SK-N-SH (cell line): ENCODE measurements around the gene SEC31B. TPM values are rescaled to one million over a fixed set of nuclear protein-coding genes. Genes with fewer than 3 reads are reported as not detected.

Source experiments
- CTCF ChIA-PET: fragments of 300-600, 350-600 bp; formaldehyde crosslinking; extraction: SDS; loops from one replicate; lab custom pipeline; 2021; lab: Yijun Ruan, JAX
- POLR2A ChIA-PET: fragments of 350-600 bp; sonication (Branson Sonifier 250); formaldehyde crosslinking; extraction: SDS; loops from one replicate; lab custom pipeline; 2020; ENCODE audit warnings: antibody characterized with exemption, inconsistent platforms; lab: Yijun Ruan, JAX
- DNase-seq: peaks from one replicate; pipeline ENCODE4 v3.0.0; 2012
- H2AFZ ChIP-seq: fragments of 200-600 bp; sonication (generic); 2 replicates; pipeline ENCODE4 v1.8.1; 2016; ENCODE audit warnings: antibody characterized with exemption, mild to moderate bottlenecking, low read depth
- H3F3A ChIP-seq: fragments of 200-600 bp; sonication (generic); replicated peaks from 2 replicates; pipeline ENCODE3; 2016; ENCODE audit warnings: antibody characterized with exemption, mild to moderate bottlenecking; ENCODE audit not compliant: insufficient read depth
- H3K27ac ChIP-seq, 2 experiments: fragments of 200-500 bp in 1 of 2; fragments of 200-600 bp in 1 of 2; sonication (Bioruptor generic) in 1 of 2; sonication (generic), shearing (Covaris generic) in 1 of 2; 2 replicates each; pipeline versions ENCODE4 v1.5.1 to v1.6.1; 2014 to 2016; ENCODE audit warnings: low read depth in 2 of 2, inconsistent platforms in 1 of 2, low read length in 1 of 2, mild to moderate bottlenecking in 1 of 2, mixed read lengths in 1 of 2
- H3K27me3 ChIP-seq: fragments of 200-600 bp; sonication (generic), shearing (Covaris generic); 2 replicates; pipeline ENCODE4 v1.6.1; 2016; ENCODE audit warnings: mixed run types; ENCODE audit not compliant: insufficient read depth
- H3K36me3 ChIP-seq, 2 experiments: fragments of 200-500 bp in 1 of 2; fragments of 200-600 bp in 1 of 2; sonication (Bioruptor generic) in 1 of 2; sonication (generic) in 1 of 2; replicated peaks in 1 of 2; 2 replicates each; pipeline versions ENCODE3 to v1.5.1; 2014 to 2016; ENCODE audit warnings: low read length in 1 of 2, mild to moderate bottlenecking in 1 of 2; ENCODE audit not compliant: insufficient read depth in 2 of 2, control insufficient read depth in 1 of 2
- H3K4me1 ChIP-seq, 2 experiments: fragments of 200-500 bp in 1 of 2; fragments of 200-600 bp in 1 of 2; sonication (Bioruptor generic) in 1 of 2; sonication (generic), shearing (Covaris generic) in 1 of 2; 2 replicates each; pipeline versions ENCODE4 v1.5.1 to v1.6.1; 2014 to 2016; ENCODE audit warnings: low read depth in 1 of 2, low read length in 1 of 2, mixed run types in 1 of 2; ENCODE audit not compliant: insufficient read depth in 2 of 2, control insufficient read depth in 1 of 2
- H3K4me2 ChIP-seq: fragments of 200-600 bp; sonication (generic), shearing (Covaris generic); 2 replicates; pipeline ENCODE4 v1.6.1; 2017; ENCODE audit warnings: mixed run types
- H3K4me3 ChIP-seq, 2 experiments: fragments of 200-500 bp in 1 of 2; fragments of 200-600 bp in 1 of 2; sonication (Bioruptor generic) in 1 of 2; sonication (generic), shearing (Covaris generic) in 1 of 2; 2 replicates each; pipeline versions ENCODE4 v1.5.1 to v1.8.1; 2014 to 2016; ENCODE audit warnings: low read depth in 2 of 2, inconsistent platforms in 1 of 2, low read length in 1 of 2, mild to moderate bottlenecking in 1 of 2, mixed read lengths in 1 of 2, moderate library complexity in 1 of 2
- H3K79me2 ChIP-seq: fragments of 200-600 bp; sonication (generic); 2 replicates; pipeline ENCODE4 v1.8.1; 2017; ENCODE audit warnings: mild to moderate bottlenecking; ENCODE audit not compliant: insufficient read depth
- H3K9ac ChIP-seq: fragments of 200-600 bp; sonication (generic); 2 replicates; pipeline ENCODE4 v1.6.1; 2017; ENCODE audit warnings: mixed run types
- H3K9me2 ChIP-seq: fragments of 200-600 bp; sonication (generic); 2 replicates; pipeline ENCODE4 v1.6.1; 2017; ENCODE audit warnings: mixed run types
- H3K9me3 ChIP-seq: fragments of 200-600 bp; sonication (generic); 2 replicates; pipeline ENCODE4 v1.6.1; 2017; ENCODE audit warnings: mixed run types, mild to moderate bottlenecking, moderate library complexity
- H4K20me1 ChIP-seq: fragments of 200-600 bp; sonication (generic); 2 replicates; pipeline ENCODE4 v1.6.1; 2017; ENCODE audit warnings: mild to moderate bottlenecking, mixed run types; ENCODE audit not compliant: insufficient read depth
- ELF1 ChIP-seq: IDR thresholded peaks from 2 replicates; pipeline ENCODE4 v1.4.0; 2012
- FOSL2 ChIP-seq: IDR thresholded peaks from 2 replicates; pipeline ENCODE4 v1.4.0; 2012; ENCODE audit warnings: low read depth, mild to moderate bottlenecking, moderate library complexity, borderline replicate concordance
- FOXJ3 ChIP-seq: sonication (generic); formaldehyde crosslinking; IDR thresholded peaks from 2 replicates; pipeline ENCODE4 v1.5.1; 2020; ENCODE audit warnings: mild to moderate bottlenecking, missing genetic modification reagents
- FOXM1 ChIP-seq: IDR thresholded peaks from 2 replicates; pipeline ENCODE4 v1.4.0; 2012; ENCODE audit warnings: low read depth, mild to moderate bottlenecking
- GABPA ChIP-seq: IDR thresholded peaks from 2 replicates; pipeline ENCODE4 v1.4.0; 2012; ENCODE audit warnings: low read depth, mild to moderate bottlenecking
- GATA2 ChIP-seq: sonication (generic); formaldehyde crosslinking; IDR thresholded peaks from 2 replicates; pipeline ENCODE4 v1.5.0; 2020; ENCODE audit warnings: mild to moderate bottlenecking, missing genetic modification reagents
- NFIC ChIP-seq: IDR thresholded peaks from 2 replicates; pipeline ENCODE4 v1.4.0; 2012; ENCODE audit warnings: borderline replicate concordance
- POLR2AphosphoS5 ChIP-seq: IDR thresholded peaks from 2 replicates; pipeline ENCODE4 v1.6.1; 2012; ENCODE audit warnings: low read depth, low read length
- RAD21 ChIP-seq: IDR thresholded peaks from 2 replicates; pipeline ENCODE4 v1.6.1; 2012; ENCODE audit warnings: mild to moderate bottlenecking, low read length
- RCOR1 ChIP-seq: fragments of 150-350 bp; IDR thresholded peaks from 2 replicates; pipeline ENCODE4 v1.6.1; 2017; ENCODE audit warnings: antibody characterized with exemption, low read length
- RFX5 ChIP-seq: IDR thresholded peaks from 2 replicates; pipeline ENCODE4 v1.6.1; 2012; ENCODE audit warnings: mild to moderate bottlenecking, improper control_type of control experiment, low read length
- RXRA ChIP-seq: IDR thresholded peaks from 2 replicates; pipeline ENCODE4 v1.4.0; 2012; ENCODE audit warnings: low read depth, mild to moderate bottlenecking, borderline replicate concordance
- SMC3 ChIP-seq: IDR thresholded peaks from 2 replicates; pipeline ENCODE4 v1.6.1; 2012; ENCODE audit warnings: low read depth, low read length, improper control_type of control experiment
- TAF1 ChIP-seq: IDR thresholded peaks from 2 replicates; pipeline ENCODE4 v1.6.1; 2012; ENCODE audit warnings: low read depth, mild to moderate bottlenecking, low read length, moderate library complexity, borderline replicate concordance
- TCF12 ChIP-seq: IDR thresholded peaks from 2 replicates; pipeline ENCODE4 v1.4.0; 2012
- YY1 ChIP-seq: IDR thresholded peaks from 2 replicates; pipeline ENCODE4 v1.4.0; 2012; ENCODE audit warnings: low read depth, mild to moderate bottlenecking
- WGBS: methylation state at CpG from one replicate; pipeline ENCODE4 v1.1.6; 2017; ENCODE audit warnings: low lambda C conversion rate; 5-methylcytosine and 5-hydroxymethylcytosine counted together
- polyA plus RNA-seq, 3 experiments: library from polyadenylated mRNA; depleted of rRNA; stranded (reverse); fragments of >200 nt; gene quantifications; 2 replicates each; pipeline ENCODE4 v1.2.3, GENCODE V29; 2012
- TF ChIP-seq, protein P1 (sequence below): IDR thresholded peaks from 2 replicates; pipeline ENCODE4 v1.4.0; 2012; ENCODE audit warnings: low read depth, borderline replicate concordance
- TF ChIP-seq, protein P2 (sequence below): IDR thresholded peaks from 2 replicates; pipeline ENCODE4 v1.6.1; 2012; ENCODE audit warnings: mild to moderate bottlenecking, low read depth, low read length, moderate library complexity
- TF ChIP-seq, protein P3 (sequence below): IDR thresholded peaks from 2 replicates; pipeline ENCODE4; 2012
- TF ChIP-seq, protein P4 (sequence below): IDR thresholded peaks from 2 replicates; pipeline ENCODE4 v1.4.0; 2012; ENCODE audit warnings: low read depth, borderline replicate concordance

SEC31B gene
- polyA plus RNA-seq, 1 of the 3 experiments (the other 2 are of a cell fraction), result 8.8 TPM

DNA sequence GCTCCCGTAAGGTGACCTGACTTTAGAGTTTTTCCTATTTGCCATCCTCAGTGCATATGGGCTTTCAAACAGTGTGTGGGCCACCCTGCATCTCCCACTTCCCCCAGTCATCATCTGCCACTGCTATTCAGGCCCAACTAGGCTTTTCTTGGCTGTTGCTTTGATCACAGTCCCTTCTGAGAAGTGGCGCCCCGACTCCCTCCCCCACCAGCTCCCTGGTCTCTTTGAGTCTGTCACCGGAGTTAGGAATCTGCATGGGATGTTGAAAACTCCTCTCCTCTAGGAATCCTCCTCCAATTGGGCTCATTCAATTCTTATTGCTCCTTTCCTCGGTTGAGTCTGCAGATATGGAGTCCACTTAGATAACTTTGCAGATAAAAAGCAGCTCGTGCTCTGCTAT lies 48.2 kb upstream of the SEC31B start:
- Histone ChIP-seq H3K4me2 (no peak overlapping the region), H3K27me3 (no peaks in the 10 kb centered on the region; the same call in 1 of the 2 replicates), H4K20me1 (no peaks in the 10 kb centered on the region), H3K4me1 (no peaks in the 10 kb centered on the region), H3F3A (no peaks in the 10 kb centered on the region), H3K9me3 (no peaks in the 10 kb centered on the region), H3K79me2 (no peaks in the 10 kb centered on the region), H3K36me3 (no peaks in the 10 kb centered on the region), H3K9me2 (no peaks in the 10 kb centered on the region), H3K9ac (no peak overlapping the region), H3K27ac (no peak overlapping the region)
- 61% methylated on average over 6 of the region's 6 CpGs for WGBS
- POLR2A ChIA-PET, result no interaction called here
- TF ChIP-seq RAD21 (no peak), FOXJ3 (CRISPR knock-in tag) (no peak), RFX5 (no peak), YY1 (no peak), RCOR1 (no peak), GATA2 (no peak), GABPA (no peak), POLR2AphosphoS5 (no peak), TAF1 (no peak), FOXM1 (no peak), ELF1 (no peak), NFIC (no peak), FOSL2 (no peak), SMC3 (no peak), RXRA (no peak), TCF12 (no peak)
- TF ChIP-seq, protein P1, sequence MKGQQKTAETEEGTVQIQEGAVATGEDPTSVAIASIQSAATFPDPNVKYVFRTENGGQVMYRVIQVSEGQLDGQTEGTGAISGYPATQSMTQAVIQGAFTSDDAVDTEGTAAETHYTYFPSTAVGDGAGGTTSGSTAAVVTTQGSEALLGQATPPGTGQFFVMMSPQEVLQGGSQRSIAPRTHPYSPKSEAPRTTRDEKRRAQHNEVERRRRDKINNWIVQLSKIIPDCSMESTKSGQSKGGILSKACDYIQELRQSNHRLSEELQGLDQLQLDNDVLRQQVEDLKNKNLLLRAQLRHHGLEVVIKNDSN, result no peak
- TF ChIP-seq, protein P2, sequence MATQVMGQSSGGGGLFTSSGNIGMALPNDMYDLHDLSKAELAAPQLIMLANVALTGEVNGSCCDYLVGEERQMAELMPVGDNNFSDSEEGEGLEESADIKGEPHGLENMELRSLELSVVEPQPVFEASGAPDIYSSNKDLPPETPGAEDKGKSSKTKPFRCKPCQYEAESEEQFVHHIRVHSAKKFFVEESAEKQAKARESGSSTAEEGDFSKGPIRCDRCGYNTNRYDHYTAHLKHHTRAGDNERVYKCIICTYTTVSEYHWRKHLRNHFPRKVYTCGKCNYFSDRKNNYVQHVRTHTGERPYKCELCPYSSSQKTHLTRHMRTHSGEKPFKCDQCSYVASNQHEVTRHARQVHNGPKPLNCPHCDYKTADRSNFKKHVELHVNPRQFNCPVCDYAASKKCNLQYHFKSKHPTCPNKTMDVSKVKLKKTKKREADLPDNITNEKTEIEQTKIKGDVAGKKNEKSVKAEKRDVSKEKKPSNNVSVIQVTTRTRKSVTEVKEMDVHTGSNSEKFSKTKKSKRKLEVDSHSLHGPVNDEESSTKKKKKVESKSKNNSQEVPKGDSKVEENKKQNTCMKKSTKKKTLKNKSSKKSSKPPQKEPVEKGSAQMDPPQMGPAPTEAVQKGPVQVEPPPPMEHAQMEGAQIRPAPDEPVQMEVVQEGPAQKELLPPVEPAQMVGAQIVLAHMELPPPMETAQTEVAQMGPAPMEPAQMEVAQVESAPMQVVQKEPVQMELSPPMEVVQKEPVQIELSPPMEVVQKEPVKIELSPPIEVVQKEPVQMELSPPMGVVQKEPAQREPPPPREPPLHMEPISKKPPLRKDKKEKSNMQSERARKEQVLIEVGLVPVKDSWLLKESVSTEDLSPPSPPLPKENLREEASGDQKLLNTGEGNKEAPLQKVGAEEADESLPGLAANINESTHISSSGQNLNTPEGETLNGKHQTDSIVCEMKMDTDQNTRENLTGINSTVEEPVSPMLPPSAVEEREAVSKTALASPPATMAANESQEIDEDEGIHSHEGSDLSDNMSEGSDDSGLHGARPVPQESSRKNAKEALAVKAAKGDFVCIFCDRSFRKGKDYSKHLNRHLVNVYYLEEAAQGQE, result no peak
- TF ChIP-seq, protein P3, sequence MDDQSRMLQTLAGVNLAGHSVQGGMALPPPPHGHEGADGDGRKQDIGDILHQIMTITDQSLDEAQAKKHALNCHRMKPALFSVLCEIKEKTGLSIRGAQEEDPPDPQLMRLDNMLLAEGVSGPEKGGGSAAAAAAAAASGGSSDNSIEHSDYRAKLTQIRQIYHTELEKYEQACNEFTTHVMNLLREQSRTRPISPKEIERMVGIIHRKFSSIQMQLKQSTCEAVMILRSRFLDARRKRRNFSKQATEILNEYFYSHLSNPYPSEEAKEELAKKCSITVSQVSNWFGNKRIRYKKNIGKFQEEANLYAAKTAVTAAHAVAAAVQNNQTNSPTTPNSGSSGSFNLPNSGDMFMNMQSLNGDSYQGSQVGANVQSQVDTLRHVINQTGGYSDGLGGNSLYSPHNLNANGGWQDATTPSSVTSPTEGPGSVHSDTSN, result no peak
- TF ChIP-seq, protein P4, sequence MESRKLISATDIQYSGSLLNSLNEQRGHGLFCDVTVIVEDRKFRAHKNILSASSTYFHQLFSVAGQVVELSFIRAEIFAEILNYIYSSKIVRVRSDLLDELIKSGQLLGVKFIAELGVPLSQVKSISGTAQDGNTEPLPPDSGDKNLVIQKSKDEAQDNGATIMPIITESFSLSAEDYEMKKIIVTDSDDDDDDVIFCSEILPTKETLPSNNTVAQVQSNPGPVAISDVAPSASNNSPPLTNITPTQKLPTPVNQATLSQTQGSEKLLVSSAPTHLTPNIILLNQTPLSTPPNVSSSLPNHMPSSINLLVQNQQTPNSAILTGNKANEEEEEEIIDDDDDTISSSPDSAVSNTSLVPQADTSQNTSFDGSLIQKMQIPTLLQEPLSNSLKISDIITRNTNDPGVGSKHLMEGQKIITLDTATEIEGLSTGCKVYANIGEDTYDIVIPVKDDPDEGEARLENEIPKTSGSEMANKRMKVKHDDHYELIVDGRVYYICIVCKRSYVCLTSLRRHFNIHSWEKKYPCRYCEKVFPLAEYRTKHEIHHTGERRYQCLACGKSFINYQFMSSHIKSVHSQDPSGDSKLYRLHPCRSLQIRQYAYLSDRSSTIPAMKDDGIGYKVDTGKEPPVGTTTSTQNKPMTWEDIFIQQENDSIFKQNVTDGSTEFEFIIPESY, result no peak
- TF ChIP-seq, all 33 proteins: peak for 0
- Histone ChIP-seq H3K4me3 (no peak overlapping the region), H2AFZ (no peak overlapping the region)
- CTCF ChIA-PET, result interaction anchor here (1.0 to 11.5 kb wide), 7 partner anchors 71 to 311 kb away, joined by 3 to 262 read pairs (median 3); partner anchors contain the start of gene PAX2
- DNase-seq, result no peak
